OCI-LY3 (cell line): ENCODE results near the gene ASTL.

ENCODE experiments used
- H2AFZ ChIP-seq: fragments of 200-600, 300-600 bp; shearing (Covaris generic); 2 replicates; pipeline ENCODE4 v1.6.0; 2014; ENCODE audit warnings: antibody characterized with exemption, low read depth, low read length
- H3K27ac ChIP-seq: fragments of 200-600, 300-600 bp; sonication (generic); 2 replicates; pipeline ENCODE4 v1.5.1; 2014; ENCODE audit warnings: mild to moderate bottlenecking, low read length, moderate library complexity, mixed read lengths
- H3K27me3 ChIP-seq: fragments of 200-600, 300-600 bp; sonication (generic); 2 replicates; pipeline ENCODE4 v1.6.1; 2014; ENCODE audit warnings: low read depth, low read length, mixed read lengths
- H3K36me3 ChIP-seq: fragments of 200-600, 300-600 bp; sonication (generic); replicated peaks from 2 replicates; pipeline ENCODE3; 2014; ENCODE audit warnings: low read depth, low read length, mixed read lengths
- H3K4me1 ChIP-seq: fragments of 300-600, 200-600 bp; sonication (generic); 2 replicates; pipeline ENCODE4 v1.6.1; 2014; ENCODE audit warnings: low read length, mixed read lengths
- H3K4me2 ChIP-seq: fragments of 200-600, 300-600 bp; sonication (generic); 2 replicates; pipeline ENCODE4 v1.6.1; 2014; ENCODE audit warnings: low read length, mixed read lengths
- H3K4me3 ChIP-seq: fragments of 300-600, 200-600 bp; sonication (generic); 2 replicates; pipeline ENCODE4 v1.5.1; 2014; ENCODE audit warnings: antibody characterized with exemption, mild to moderate bottlenecking, low read length, moderate library complexity
- H3K79me2 ChIP-seq: fragments of 300-600, 200-600 bp; shearing (Covaris generic); 2 replicates; pipeline ENCODE4 v1.6.1; 2014; ENCODE audit warnings: mild to moderate bottlenecking, low read length, mixed read lengths
- H3K9ac ChIP-seq: fragments of 300-600, 200-600 bp; shearing (Covaris generic); 2 replicates; pipeline ENCODE4 v1.6.0; 2014; ENCODE audit warnings: mild to moderate bottlenecking, low read length, moderate library complexity
- H3K9me3 ChIP-seq: fragments of 200-600, 300-600 bp; shearing (Covaris generic); 2 replicates; pipeline ENCODE4 v1.6.1; 2014; ENCODE audit warnings: low read length, mixed read lengths; ENCODE audit not compliant: insufficient read depth
- H4K20me1 ChIP-seq: fragments of 200-600, 300-600 bp; sonication (generic); 2 replicates; pipeline ENCODE4 v1.6.1; 2016; ENCODE audit warnings: low read length, mixed read lengths; ENCODE audit not compliant: insufficient read depth
- EZH2phosphoT487 ChIP-seq: fragments of 200-600 bp; shearing (Covaris generic); IDR thresholded peaks from 2 replicates; pipeline ENCODE4 v1.6.1; 2018; ENCODE audit warnings: antibody characterized with exemption, mixed run types, low read depth
- TF ChIP-seq, protein P1 (sequence below): fragments of 200-600, 300-600 bp; sonication (generic); IDR thresholded peaks from 2 replicates; pipeline ENCODE4 v1.5.1; 2014; ENCODE audit warnings: antibody characterized with exemption, low read length, low read depth

Gene ASTL

DNA sequence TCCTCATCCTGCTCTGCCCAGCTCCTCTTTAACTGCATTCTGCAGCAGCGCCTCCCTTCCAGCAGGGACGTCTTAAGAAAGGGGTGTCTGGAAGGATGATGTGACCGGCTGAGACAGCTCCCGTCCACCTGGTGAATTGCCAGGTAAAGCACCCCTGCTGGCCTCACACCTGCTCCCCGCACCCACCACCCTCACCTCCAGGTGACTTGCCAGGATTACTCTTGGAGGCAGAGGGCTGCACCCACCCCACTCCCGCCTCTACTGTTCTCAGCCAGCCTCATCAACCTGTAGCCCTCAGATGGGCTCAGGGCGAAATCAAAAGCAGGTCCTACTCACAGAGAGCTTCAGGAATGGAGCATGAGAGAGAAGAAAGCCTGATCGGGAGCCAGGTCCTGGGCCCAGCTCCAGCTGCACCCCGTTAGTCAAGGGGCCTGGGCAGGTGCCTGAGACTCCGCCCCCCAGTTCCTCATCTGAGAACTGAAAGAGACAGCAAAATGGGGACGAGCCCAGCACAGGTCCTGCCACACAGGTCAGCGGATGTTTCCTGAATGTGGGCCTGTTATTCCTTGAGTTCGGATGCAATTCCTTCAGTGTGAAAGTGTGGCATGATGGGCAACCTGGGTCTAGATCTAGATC lies 27.6 kb downstream of the ASTL start:
- H2AFZ ChIP-seq: no peak overlapping the region
- H3K27ac ChIP-seq: no peak overlapping the region
- H3K79me2 ChIP-seq: no peaks in the 10 kb centered on the region
- TF ChIP-seq, protein P1, sequence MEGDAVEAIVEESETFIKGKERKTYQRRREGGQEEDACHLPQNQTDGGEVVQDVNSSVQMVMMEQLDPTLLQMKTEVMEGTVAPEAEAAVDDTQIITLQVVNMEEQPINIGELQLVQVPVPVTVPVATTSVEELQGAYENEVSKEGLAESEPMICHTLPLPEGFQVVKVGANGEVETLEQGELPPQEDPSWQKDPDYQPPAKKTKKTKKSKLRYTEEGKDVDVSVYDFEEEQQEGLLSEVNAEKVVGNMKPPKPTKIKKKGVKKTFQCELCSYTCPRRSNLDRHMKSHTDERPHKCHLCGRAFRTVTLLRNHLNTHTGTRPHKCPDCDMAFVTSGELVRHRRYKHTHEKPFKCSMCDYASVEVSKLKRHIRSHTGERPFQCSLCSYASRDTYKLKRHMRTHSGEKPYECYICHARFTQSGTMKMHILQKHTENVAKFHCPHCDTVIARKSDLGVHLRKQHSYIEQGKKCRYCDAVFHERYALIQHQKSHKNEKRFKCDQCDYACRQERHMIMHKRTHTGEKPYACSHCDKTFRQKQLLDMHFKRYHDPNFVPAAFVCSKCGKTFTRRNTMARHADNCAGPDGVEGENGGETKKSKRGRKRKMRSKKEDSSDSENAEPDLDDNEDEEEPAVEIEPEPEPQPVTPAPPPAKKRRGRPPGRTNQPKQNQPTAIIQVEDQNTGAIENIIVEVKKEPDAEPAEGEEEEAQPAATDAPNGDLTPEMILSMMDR: no peak
- TF ChIP-seq EZH2phosphoT487: no peak
- H3K36me3 ChIP-seq: no peaks in the 10 kb centered on the region
- no peak overlapping the region for H3K4me3 ChIP-seq
- no peaks in the 10 kb centered on the region for H3K4me1 ChIP-seq
- no peaks in the 10 kb centered on the region; the same call in none of the 2 replicates for H3K27me3 ChIP-seq
- no peaks in the 10 kb centered on the region for H3K9me3 ChIP-seq
- no peak overlapping the region for H3K4me2 ChIP-seq
- no peaks in the 10 kb centered on the region for H4K20me1 ChIP-seq
- H3K9ac ChIP-seq: no peak overlapping the region

DNA sequence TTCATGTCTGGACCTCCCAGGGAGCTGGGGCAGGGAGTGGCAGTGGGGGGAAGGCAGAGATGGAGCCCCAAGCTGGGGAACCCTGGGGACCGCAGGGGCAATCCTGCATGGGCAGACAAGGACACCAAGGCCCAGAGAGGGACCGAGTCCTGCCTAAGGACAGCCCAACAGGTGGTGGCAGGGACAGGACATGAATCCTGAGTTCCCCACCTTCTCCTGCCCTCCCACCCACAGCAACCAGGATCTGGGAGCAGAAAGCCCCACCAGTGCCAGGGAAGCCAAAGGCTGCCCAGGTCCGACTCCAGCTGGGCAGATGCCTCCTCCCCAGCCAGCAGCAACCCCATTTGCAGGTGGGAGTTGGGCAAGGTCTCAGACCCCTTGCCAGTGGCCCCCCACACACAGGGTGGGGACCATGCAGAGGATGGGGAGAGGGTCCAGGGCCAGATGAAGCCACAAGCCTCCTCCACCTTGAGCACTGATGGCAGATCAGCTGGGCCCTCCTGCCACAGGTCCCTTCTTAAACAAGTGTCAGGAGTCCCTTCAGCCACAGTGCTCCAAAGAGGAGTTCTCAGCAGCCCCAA lies 28.3 kb downstream of the ASTL start:
- Histone ChIP-seq H3K4me1 (no peaks in the 10 kb centered on the region), H3K27ac (no peak overlapping the region), H3K27me3 (no peaks in the 10 kb centered on the region; the same call in none of the 2 replicates), H3K9me3 (no peaks in the 10 kb centered on the region), H3K79me2 (no peaks in the 10 kb centered on the region), H2AFZ (no peak overlapping the region), H4K20me1 (no peaks in the 10 kb centered on the region), H3K4me2 (no peak overlapping the region), H3K36me3 (no peaks in the 10 kb centered on the region), H3K9ac (no peak overlapping the region), H3K4me3 (no peak overlapping the region)
- TF ChIP-seq, protein P1: no peak
- no peak for TF ChIP-seq EZH2phosphoT487

DNA sequence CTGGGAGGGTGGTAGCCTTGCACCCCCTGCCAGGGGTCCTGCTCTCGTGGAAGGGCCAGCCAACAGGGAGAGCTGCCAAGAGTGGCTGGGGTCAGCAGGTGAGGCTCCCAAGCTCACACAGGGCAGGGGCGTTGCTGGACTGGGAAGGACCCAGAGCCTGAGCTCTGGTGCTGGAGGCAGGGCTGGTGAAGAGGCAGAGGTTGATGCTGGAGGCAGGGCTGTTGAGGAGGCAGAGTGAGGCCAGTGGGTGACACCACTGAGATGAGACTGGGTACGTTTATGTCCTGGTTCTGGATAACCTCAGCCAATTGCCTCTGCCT lies 29.0 kb downstream of the ASTL start:
- Histone ChIP-seq H3K4me3 (no peak overlapping the region), H3K27me3 (no peaks in the 10 kb centered on the region; the same call in none of the 2 replicates), H4K20me1 (no peaks in the 10 kb centered on the region), H3K4me2 (no peak overlapping the region), H2AFZ (no peak overlapping the region), H3K4me1 (no peaks in the 10 kb centered on the region), H3K27ac (no peak overlapping the region), H3K9ac (no peak overlapping the region), H3K9me3 (no peaks in the 10 kb centered on the region), H3K79me2 (no peaks in the 10 kb centered on the region), H3K36me3 (no peaks in the 10 kb centered on the region)
- TF ChIP-seq, protein P1: no peak
- TF ChIP-seq EZH2phosphoT487: no peak

DNA sequence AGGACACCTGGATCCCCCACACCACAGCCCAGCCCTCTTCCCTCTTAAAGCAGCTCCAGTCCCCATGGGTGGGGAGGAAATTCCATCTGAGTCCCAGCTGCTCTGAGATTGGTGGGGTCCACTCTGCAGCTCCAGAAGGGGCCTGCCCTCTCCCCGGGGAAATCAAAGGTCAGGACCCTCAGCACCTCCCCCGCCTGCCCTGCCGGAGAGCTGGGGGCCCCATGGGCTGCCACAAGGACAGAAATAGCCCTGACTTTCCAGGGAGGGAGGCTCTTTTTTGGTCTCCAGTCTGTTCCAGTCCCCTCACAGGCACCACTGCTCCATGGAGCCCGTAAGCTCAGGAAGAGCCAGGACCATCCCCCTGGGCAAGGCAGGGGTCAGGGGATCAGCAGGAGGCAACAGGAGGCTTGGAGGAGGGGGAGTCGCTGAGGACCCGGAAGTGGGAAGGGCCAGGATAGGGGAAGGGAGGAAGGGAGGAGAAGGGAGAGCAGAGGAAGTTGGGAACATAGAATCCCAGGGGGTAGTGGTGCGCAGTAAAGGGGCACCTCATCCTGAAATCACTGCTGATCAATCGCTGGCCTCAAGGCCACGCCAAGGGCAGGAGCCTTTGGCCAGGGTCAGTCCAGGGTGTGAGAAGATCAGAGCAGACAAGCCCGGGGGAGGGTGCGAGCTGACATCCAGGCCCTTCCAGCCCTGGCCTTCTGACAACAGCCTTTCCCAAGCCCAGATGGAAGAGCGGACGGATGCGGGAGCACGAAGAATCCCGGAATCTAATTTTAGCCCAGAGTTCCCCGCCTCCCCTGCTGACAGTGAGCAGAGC lies 29.6 kb downstream of the ASTL start:
- Histone ChIP-seq H4K20me1 (no peaks in the 10 kb centered on the region), H3K36me3 (no peaks in the 10 kb centered on the region), H3K9me3 (no peaks in the 10 kb centered on the region), H2AFZ (no peak overlapping the region), H3K4me2 (no peak overlapping the region), H3K27ac (no peak overlapping the region), H3K79me2 (no peaks in the 10 kb centered on the region), H3K9ac (no peak overlapping the region), H3K4me3 (no peak overlapping the region), H3K4me1 (no peaks in the 10 kb centered on the region), H3K27me3 (no peaks in the 10 kb centered on the region; the same call in none of the 2 replicates)
- TF ChIP-seq, protein P1: no peak
- no peak for TF ChIP-seq EZH2phosphoT487
